ENCODE measurements around the gene SUCO. TPM values are rescaled to one million over a fixed set of nuclear protein-coding genes. Genes with fewer than 3 reads are reported as not detected.

The SUCO gene
- total and polyA plus RNA-seq, 2 experiments from 2014 or later, result 39.1 to 113 TPM

- no peak overlapping the region for H2AFZ ChIP-seq
- H3K27me3 ChIP-seq, result no peaks in the 10 kb centered on the region
- H3K4me2 ChIP-seq, result no peak overlapping the region
- TF ChIP-seq CTCF (IDR thresholded peaks at IDR 0.05; ENCODE audit: poor library complexity), result no peak
- no peak for TF ChIP-seq EZH2 (IDR thresholded peaks at IDR 0.05; ENCODE audit: borderline replicate concordance)
- no peak for TF ChIP-seq EZH2phosphoT487 (IDR thresholded peaks at IDR 0.05; ENCODE audit: low read depth, severe bottlenecking, unreplicated experiment)
- WGBS (ENCODE audit: low lambda C conversion rate, missing lambda C conversion rate), result 87% methylated on average over 2 of the region's 2 CpGs
- no peaks in the 10 kb centered on the region for H3K79me2 ChIP-seq
- no peak overlapping the region for H3K4me3 ChIP-seq
- H3K4me1 ChIP-seq (ENCODE audit: insufficient read depth), result peaks cover 41% of the 10 kb centered on the region
- DNase-seq (ENCODE audit: low spot score), result peak; percentile 37
- no peaks in the 10 kb centered on the region for H4K20me1 ChIP-seq (ENCODE audit: insufficient read depth, poor library complexity, severe bottlenecking)
- peak overlapping the region; percentile 92 for H3K27ac ChIP-seq
- H3K9me3 ChIP-seq (ENCODE audit: low read depth), result no peaks in the 10 kb centered on the region
- no peaks in the 10 kb centered on the region for H3K36me3 ChIP-seq (replicated peaks; ENCODE audit: insufficient read depth, low read depth)
- no peaks in the 10 kb centered on the region for H3K9me2 ChIP-seq (replicated peaks; ENCODE audit: insufficient read depth)
Measured at GRCh38 chr1:172498857-172499256, 34.1 kb upstream of the SUCO start.

DNA sequence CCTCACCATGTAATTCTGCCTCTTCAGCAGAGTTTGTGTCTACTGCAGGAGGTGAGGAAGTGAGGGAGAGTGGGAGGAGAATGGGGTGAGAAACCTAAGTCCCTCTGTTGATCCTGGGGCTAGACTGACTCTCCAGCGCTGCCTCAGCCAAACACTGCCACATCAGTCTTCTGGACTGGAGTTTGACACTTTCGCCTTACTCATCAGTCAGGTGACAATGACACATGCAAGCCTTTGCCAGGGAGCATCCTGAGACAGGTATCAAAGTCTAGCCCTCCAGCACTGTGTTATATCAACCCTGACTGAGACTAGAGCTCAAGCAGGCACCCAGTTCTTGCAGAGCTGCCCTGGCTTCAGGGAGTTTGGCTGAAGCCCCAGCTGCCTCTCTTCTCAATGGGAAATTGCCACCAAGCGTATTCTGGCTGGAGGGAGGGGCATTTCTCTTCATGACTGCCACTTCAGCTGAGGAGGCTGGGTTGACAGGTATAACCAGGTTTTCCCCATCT lies 33.3 kb upstream of the SUCO start:
- peak; percentile 85 for DNase-seq (ENCODE audit: low spot score)
- H3K9me3 ChIP-seq (ENCODE audit: low read depth), result no peaks in the 10 kb centered on the region
- H3K4me1 ChIP-seq (ENCODE audit: insufficient read depth), result peaks cover 41% of the 10 kb centered on the region
- TF ChIP-seq CTCF (IDR thresholded peaks at IDR 0.05; ENCODE audit: poor library complexity) (no peak), EZH2 (IDR thresholded peaks at IDR 0.05; ENCODE audit: borderline replicate concordance) (no peak), EZH2phosphoT487 (IDR thresholded peaks at IDR 0.05; ENCODE audit: low read depth, severe bottlenecking, unreplicated experiment) (no peak)
- no peaks in the 10 kb centered on the region for H3K9me2 ChIP-seq (replicated peaks; ENCODE audit: insufficient read depth)
- peak overlapping the region; percentile 92 for H3K27ac ChIP-seq
- H4K20me1 ChIP-seq (ENCODE audit: insufficient read depth, poor library complexity, severe bottlenecking), result no peaks in the 10 kb centered on the region
- WGBS (ENCODE audit: low lambda C conversion rate, missing lambda C conversion rate), result 78% methylated on average over 3 of the region's 3 CpGs
- no peaks in the 10 kb centered on the region for H3K36me3 ChIP-seq (replicated peaks; ENCODE audit: insufficient read depth, low read depth)
- no peaks in the 10 kb centered on the region for H3K79me2 ChIP-seq
- H2AFZ ChIP-seq, result no peak overlapping the region
- no peaks in the 10 kb centered on the region for H3K27me3 ChIP-seq
- peak overlapping the region; percentile 34 for H3K4me2 ChIP-seq
- H3K4me3 ChIP-seq, result no peak overlapping the region

DNA sequence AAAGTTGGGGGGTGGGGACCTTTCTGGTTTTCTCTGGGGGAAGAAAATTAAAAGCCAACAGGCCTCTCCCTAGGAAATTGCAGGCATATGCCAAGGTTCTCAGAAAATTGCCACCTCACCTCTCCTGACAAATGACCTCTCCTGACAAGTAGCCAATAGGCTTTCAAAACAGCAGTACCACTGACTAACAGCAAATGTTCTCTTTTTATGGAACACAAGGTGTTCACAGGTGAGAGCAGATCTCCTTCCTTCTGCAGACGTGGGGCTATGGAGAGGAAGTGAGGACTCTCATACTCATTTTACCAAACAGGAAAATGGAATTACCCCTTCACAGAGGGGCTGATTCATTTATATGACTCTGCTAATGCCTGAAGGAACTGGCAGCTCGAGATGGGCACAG lies 32.7 kb upstream of the SUCO start:
- Histone ChIP-seq H3K36me3 (replicated peaks; ENCODE audit: insufficient read depth, low read depth) (no peaks in the 10 kb centered on the region), H2AFZ (no peak overlapping the region), H3K4me3 (no peak overlapping the region), H3K9me3 (ENCODE audit: low read depth) (no peaks in the 10 kb centered on the region), H3K4me2 (peak overlapping the region; percentile 34), H3K4me1 (ENCODE audit: insufficient read depth) (peaks cover 41% of the 10 kb centered on the region), H3K79me2 (no peaks in the 10 kb centered on the region), H4K20me1 (ENCODE audit: insufficient read depth, poor library complexity, severe bottlenecking) (no peaks in the 10 kb centered on the region), H3K27me3 (no peaks in the 10 kb centered on the region), H3K9me2 (replicated peaks; ENCODE audit: insufficient read depth) (no peaks in the 10 kb centered on the region), H3K27ac (peak overlapping the region; percentile 92)
- TF ChIP-seq EZH2 (IDR thresholded peaks at IDR 0.05; ENCODE audit: borderline replicate concordance) (no peak), EZH2phosphoT487 (IDR thresholded peaks at IDR 0.05; ENCODE audit: low read depth, severe bottlenecking, unreplicated experiment) (no peak), CTCF (IDR thresholded peaks at IDR 0.05; ENCODE audit: poor library complexity) (no peak)
- DNase-seq (ENCODE audit: low spot score), result no peak
- 77% methylated on average over 2 of the region's 2 CpGs for WGBS (ENCODE audit: low lambda C conversion rate, missing lambda C conversion rate)

GRCh38 chr1:172507741-172508140 lies 25.2 kb upstream of the SUCO start:
- H2AFZ ChIP-seq, result no peak overlapping the region
- TF ChIP-seq EZH2phosphoT487 (IDR thresholded peaks at IDR 0.05; ENCODE audit: low read depth, severe bottlenecking, unreplicated experiment), result no peak
- no peak overlapping the region for H3K27ac ChIP-seq
- H3K4me3 ChIP-seq, result no peak overlapping the region
- H3K36me3 ChIP-seq (replicated peaks; ENCODE audit: insufficient read depth, low read depth), result no peaks in the 10 kb centered on the region
- no peaks in the 10 kb centered on the region for H3K9me3 ChIP-seq (ENCODE audit: low read depth)
- no peaks in the 10 kb centered on the region for H3K27me3 ChIP-seq
- no peak for DNase-seq (ENCODE audit: low spot score)
- H3K4me1 ChIP-seq (ENCODE audit: insufficient read depth), result no peaks in the 10 kb centered on the region
- H3K9me2 ChIP-seq (replicated peaks; ENCODE audit: insufficient read depth), result no peaks in the 10 kb centered on the region
- no peak overlapping the region for H3K4me2 ChIP-seq
- no peaks in the 10 kb centered on the region for H3K79me2 ChIP-seq
- H4K20me1 ChIP-seq (ENCODE audit: insufficient read depth, poor library complexity, severe bottlenecking), result no peaks in the 10 kb centered on the region
